Neuronal stem cell (in vitro differentiated cells): ENCODE results near the gene KDM4B.

Experiments
- DNase-seq: peaks from one replicate; pipeline ENCODE4 v3.0.0-alpha.2; 2013; ENCODE audit warnings: low spot score
- H2AFZ ChIP-seq: one replicate; pipeline ENCODE4 v1.6.1; 2013; ENCODE audit warnings: mild to moderate bottlenecking, low read length, inconsistent platforms
- H2AK5ac ChIP-seq: 2 replicates; pipeline ENCODE4 v1.6.1; 2013; ENCODE audit warnings: low read depth, mild to moderate bottlenecking, inconsistent platforms, low read length, moderate library complexity, mixed read lengths
- H2BK120ac ChIP-seq: 2 replicates; pipeline ENCODE4 v1.6.1; 2013; ENCODE audit warnings: low read depth, mild to moderate bottlenecking, inconsistent platforms, low read length, moderate library complexity, mixed read lengths
- H2BK12ac ChIP-seq: one replicate; pipeline ENCODE4 v1.6.1; 2013; ENCODE audit warnings: low read length, inconsistent platforms
- H2BK15ac ChIP-seq: 2 replicates; pipeline ENCODE4 v1.6.1; 2013; ENCODE audit warnings: mild to moderate bottlenecking, low read length, inconsistent platforms, mixed read lengths
- H2BK5ac ChIP-seq: one replicate; pipeline ENCODE4 v1.6.1; 2013; ENCODE audit warnings: inconsistent platforms, mild to moderate bottlenecking, low read length, moderate library complexity
- H3K14ac ChIP-seq: one replicate; pipeline ENCODE4 v1.6.1; 2013; ENCODE audit warnings: low read length, inconsistent platforms
- H3K18ac ChIP-seq: 2 replicates; pipeline ENCODE4 v1.6.1; 2013; ENCODE audit warnings: low read length, inconsistent platforms
- H3K23ac ChIP-seq: 2 replicates; pipeline ENCODE4 v1.6.1; 2013; ENCODE audit warnings: low read depth, mild to moderate bottlenecking, mixed read lengths, low read length, inconsistent platforms; ENCODE audit not compliant: poor library complexity
- H3K27ac ChIP-seq: replicated peaks from 3 replicates; pipeline ENCODE4 v1.5.1; 2013; ENCODE audit warnings: low read length, inconsistent platforms
- H3K27me3 ChIP-seq, 3 experiments: 2 replicates each; pipeline ENCODE4 v1.6.1; 2013; ENCODE audit warnings: low read length in 3 of 3, mild to moderate bottlenecking in 2 of 3, inconsistent platforms in 1 of 3, low read depth in 1 of 3, mixed read lengths in 1 of 3, moderate library complexity in 1 of 3; ENCODE audit not compliant: control insufficient read depth in 3 of 3, insufficient read depth in 3 of 3
- H3K36me3 ChIP-seq, 2 donors: replicated peaks in 1 of 2; 2 replicates each; pipeline ENCODE4 v1.6.1; 2013; ENCODE audit warnings: low read length in 2 of 2; ENCODE audit not compliant: control insufficient read depth in 2 of 2, insufficient read depth in 2 of 2
- H3K4ac ChIP-seq: 2 replicates; pipeline ENCODE4 v1.6.1; 2013; ENCODE audit warnings: inconsistent platforms, mild to moderate bottlenecking, low read length, moderate library complexity
- H3K4me1 ChIP-seq, 2 donors: 1 replicate in 1 of 2; 2 replicates in 1 of 2; pipeline ENCODE4 v1.6.1; 2013; ENCODE audit warnings: low read length in 2 of 2, low read depth in 1 of 2; ENCODE audit not compliant: control insufficient read depth in 2 of 2, insufficient read depth in 1 of 2
- H3K4me2 ChIP-seq: one replicate; pipeline ENCODE4 v1.6.1; 2013; ENCODE audit warnings: mild to moderate bottlenecking, low read length, inconsistent platforms; ENCODE audit not compliant: insufficient read depth, poor library complexity, severe bottlenecking
- H3K4me3 ChIP-seq, 2 donors: 2 replicates each; pipeline ENCODE4 v1.5.1; 2013; ENCODE audit warnings: low read length in 2 of 2, mild to moderate bottlenecking in 2 of 2, inconsistent platforms in 1 of 2, moderate library complexity in 1 of 2
- H3K79me1 ChIP-seq: one replicate; pipeline ENCODE4 v1.6.1; 2013; ENCODE audit warnings: low read depth, mild to moderate bottlenecking, inconsistent platforms, low read length, moderate library complexity
- H3K9ac ChIP-seq: one replicate; pipeline ENCODE4 v1.6.1; 2013; ENCODE audit warnings: mild to moderate bottlenecking, low read depth, low read length, inconsistent platforms; ENCODE audit not compliant: poor library complexity
- H3K9me3 ChIP-seq, 2 donors: replicated peaks in 1 of 2; 2 replicates each; pipeline versions ENCODE3 to v1.6.1; 2013; ENCODE audit warnings: low read length in 2 of 2, mild to moderate bottlenecking in 2 of 2, inconsistent platforms in 1 of 2, low read depth in 1 of 2, mixed read lengths in 1 of 2, moderate library complexity in 1 of 2; ENCODE audit not compliant: control insufficient read depth in 2 of 2, insufficient read depth in 1 of 2
- H4K8ac ChIP-seq: one replicate; pipeline ENCODE4 v1.6.1; 2013; ENCODE audit warnings: low read depth, mild to moderate bottlenecking, inconsistent platforms, low read length, moderate library complexity
- H4K91ac ChIP-seq: one replicate; pipeline ENCODE4 v1.6.1; 2013; ENCODE audit warnings: low read length, low read depth, mild to moderate bottlenecking, inconsistent platforms; ENCODE audit not compliant: poor library complexity
- WGBS, 2 donors: extraction: QIAGEN DNeasy Blood & Tissue Kit; methylation state at CpG; one replicate each; pipeline ENCODE4 v1.1.7; 2013; ENCODE audit warnings: missing lambda C conversion rate in 2 of 2, mixed read lengths in 1 of 2; ENCODE audit not compliant: insufficient read length in 2 of 2, insufficient replicate concordance in 1 of 2; ENCODE audit errors: extremely low coverage in 2 of 2; 5-methylcytosine and 5-hydroxymethylcytosine counted together

KDM4B gene

GRCh38 chr19:5104871-5105351 is 136.0 kb downstream of the KDM4B start:
- no peak overlapping the region for H3K27ac ChIP-seq
- peaks cover 0 to 36% of the 10 kb centered on the region in 2 donors for H3K36me3 ChIP-seq
- H2BK120ac ChIP-seq, result no peak overlapping the region
- no peak overlapping the region for H2AK5ac ChIP-seq
- H3K4me1 ChIP-seq, result peaks cover 0 to 7% of the 10 kb centered on the region in 2 donors
- H2AFZ ChIP-seq, result no peak overlapping the region
- H3K9ac ChIP-seq, result no peak overlapping the region
- no peak overlapping the region for H4K8ac ChIP-seq
- H4K91ac ChIP-seq, result no peak overlapping the region
- no peak overlapping the region for H2BK5ac ChIP-seq
- H3K4me2 ChIP-seq, result no peak overlapping the region
- no peak for DNase-seq
- no peak overlapping the region for H3K4ac ChIP-seq
- H3K14ac ChIP-seq, result no peak overlapping the region
- H3K27me3 ChIP-seq, result no peaks in the 10 kb centered on the region
- peaks cover 1 to 7% of the 10 kb centered on the region in 2 donors for H3K9me3 ChIP-seq
- peak overlapping the region; percentile 1 for H2BK12ac ChIP-seq
- WGBS, 2 donors, result no CpG with 5 or more reads among the region's 18 CpGs
- peak overlapping the region; percentile 67 for H3K18ac ChIP-seq
- no peak overlapping the region for H2BK15ac ChIP-seq
- H3K4me3 ChIP-seq, result no peak overlapping the region
- H3K23ac ChIP-seq, result no peak overlapping the region
- peaks cover 2% of the 10 kb centered on the region for H3K79me1 ChIP-seq

DNA sequence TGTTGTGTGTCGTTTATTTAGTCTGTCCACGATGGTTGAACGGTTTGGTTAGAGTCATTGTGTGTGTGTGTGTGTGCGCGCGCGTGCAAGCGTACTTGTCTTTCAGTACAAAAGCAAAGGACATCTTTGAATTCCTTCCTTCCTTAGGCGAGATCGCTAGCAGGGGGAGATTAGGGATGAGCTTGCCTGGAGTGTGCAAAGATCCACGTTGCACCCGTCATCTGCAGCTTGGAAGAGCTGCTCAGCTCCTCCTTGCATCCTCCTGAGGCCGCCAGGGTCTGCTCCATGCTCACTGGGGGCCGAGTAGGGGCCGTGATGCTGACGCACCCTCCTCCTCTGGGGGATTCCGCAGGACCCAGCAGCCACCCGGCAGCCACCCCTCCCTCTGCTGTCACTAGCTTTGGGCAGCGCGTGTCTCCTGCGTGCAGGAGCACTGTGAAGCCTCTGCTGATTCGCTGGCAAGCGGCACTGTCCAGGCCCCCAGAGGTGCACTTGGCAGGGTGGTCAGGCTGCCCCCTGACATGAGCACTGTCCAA is 137.3 kb downstream of the KDM4B start:
- Histone ChIP-seq H4K8ac (no peak overlapping the region), H3K4ac (no peak overlapping the region), H3K14ac (peak overlapping the region; percentile 91), H4K91ac (no peak overlapping the region), H2AFZ (no peak overlapping the region), H2BK12ac (no peak overlapping the region), H2BK120ac (no peak overlapping the region), H3K23ac (peak overlapping the region; percentile 39), H2BK5ac (peak overlapping the region; percentile 45), H3K9ac (no peak overlapping the region), H2AK5ac (peak overlapping the region; percentile 88), H3K4me2 (no peak overlapping the region), H3K18ac (peak overlapping the region; percentile 77), H3K79me1 (peaks cover 2% of the 10 kb centered on the region), H3K4me3 (no peak overlapping the region), H3K36me3 (peaks cover 0 to 40% of the 10 kb centered on the region in 2 donors), H3K27ac (peak overlapping the region; percentile 16), H3K9me3 (no peaks in the 10 kb centered on the region), H3K4me1 (peaks cover 0 to 7% of the 10 kb centered on the region in 2 donors), H2BK15ac (no peak overlapping the region), H3K27me3 (no peaks in the 10 kb centered on the region)
- DNase-seq, result no peak
- WGBS, 2 donors, result no CpG with 5 or more reads among the region's 23 CpGs

- Histone ChIP-seq H3K9me3 (no peaks in the 10 kb centered on the region), H2AFZ (no peak overlapping the region)
Observed at GRCh38 chr19:5106971-5107370, 138.1 kb downstream of the KDM4B start.

GRCh38 chr19:5107432-5108122 is 138.7 kb downstream of the KDM4B start:
- Histone ChIP-seq H2BK120ac (no peak overlapping the region), H3K14ac (peak overlapping the region; percentile 39), H3K27ac (no peak overlapping the region), H3K9me3 (no peaks in the 10 kb centered on the region), H3K4ac (no peak overlapping the region), H3K27me3 (no peaks in the 10 kb centered on the region), H4K91ac (no peak overlapping the region), H3K79me1 (peaks cover 2% of the 10 kb centered on the region), H3K4me3 (no peak overlapping the region), H3K18ac (peak overlapping the region; percentile 77), H2AFZ (no peak overlapping the region), H3K23ac (no peak overlapping the region), H3K36me3 (peaks cover 2 to 53% of the 10 kb centered on the region in 2 donors), H4K8ac (no peak overlapping the region), H2BK5ac (no peak overlapping the region), H3K9ac (peak overlapping the region; percentile 57), H2BK12ac (no peak overlapping the region), H3K4me2 (no peak overlapping the region), H2AK5ac (no peak overlapping the region), H2BK15ac (no peak overlapping the region), H3K4me1 (peaks cover 1 to 9% of the 10 kb centered on the region in 2 donors)
- WGBS, 2 donors, result no CpG with 5 or more reads among the region's 21 CpGs
- no peak for DNase-seq

More at GRCh38 chr19:5106971-5107370, 138.1 kb downstream of the KDM4B start:
- peak overlapping the region; percentile 45 for H2BK5ac ChIP-seq
- peaks cover 2% of the 10 kb centered on the region for H3K79me1 ChIP-seq
- peak overlapping the region; percentile 13 for H3K27ac ChIP-seq
- peaks cover 0 to 47% of the 10 kb centered on the region in 2 donors for H3K36me3 ChIP-seq
- H4K8ac ChIP-seq, result no peak overlapping the region
- peak overlapping the region; percentile 88 for H2AK5ac ChIP-seq
- no peak overlapping the region for H2BK15ac ChIP-seq
- peaks cover 0 to 7% of the 10 kb centered on the region in 2 donors for H3K4me1 ChIP-seq
- peak overlapping the region; percentile 48 for H3K23ac ChIP-seq
- WGBS, 2 donors, result no CpG with 5 or more reads among the region's 19 CpGs
- peak overlapping the region; percentile 91 for H3K14ac ChIP-seq
- H3K4me3 ChIP-seq, result no peak overlapping the region
- H2BK12ac ChIP-seq, result peak overlapping the region; percentile 48
- H3K4ac ChIP-seq, result no peak overlapping the region
- H3K27me3 ChIP-seq, result no peaks in the 10 kb centered on the region
- H2BK120ac ChIP-seq, result no peak overlapping the region
- H3K18ac ChIP-seq, result peak overlapping the region; percentile 89
- H3K9ac ChIP-seq, result peak overlapping the region; percentile 50
- H4K91ac ChIP-seq, result no peak overlapping the region
- DNase-seq, result no peak
- no peak overlapping the region for H3K4me2 ChIP-seq
